Endothelial cell of umbilical vein (primary cell): ENCODE data around the gene PTPN2. TPM values are rescaled to one million over a fixed set of nuclear protein-coding genes. Genes with fewer than 3 reads are reported as not detected.
A peak's percentile ranks its signal among the peaks of the same experiment; 100 is the strongest.

ENCODE experiments used
- BruUV-seq: library from RNA; stranded (reverse); fragments of 400-500 nt; replicated peaks from 2 replicates; lab custom pipeline; 2021; lab: Mats Ljungman, UMichigan
- CTCF ChIA-PET: fragments of 300-600, 350-600 bp; sonication (Branson Sonifier 250); formaldehyde crosslinking; loops from one replicate; lab custom pipeline; 2021; ENCODE audit warnings: antibody characterized with exemption, inconsistent platforms; lab: Charles Lee
- POLR2A ChIA-PET: fragments of 300-600, 350-600 bp; sonication (Branson Sonifier 250); formaldehyde crosslinking; loops from one replicate; lab custom pipeline; 2021; ENCODE audit warnings: antibody characterized with exemption, inconsistent platforms; lab: Charles Lee
- DNase-seq: peaks from one replicate; pipeline ENCODE4 v3.0.0-alpha.2; 2011; ENCODE audit warnings: low read depth, low spot score
- FAIRE-seq: peaks from 2 replicates; lab custom pipeline; 2011; peaks lifted over from hg19 to GRCh38; lab: Jason Lieb, UNC
- H2AFZ ChIP-seq: 2 replicates; pipeline ENCODE4 v1.6.0; 2012; ENCODE audit warnings: low read depth, low read length, control low read depth, inconsistent platforms
- H3K27ac ChIP-seq: 2 replicates; pipeline ENCODE4 v1.5.1; 2011; ENCODE audit warnings: low read depth, mild to moderate bottlenecking, control low read depth, low read length, moderate library complexity; ENCODE audit not compliant: insufficient read depth
- H3K27me3 ChIP-seq, 2 experiments: 2 replicates each; pipeline versions ENCODE4 v1.6.0 to v1.6.1; 2011; ENCODE audit warnings: low read length in 2 of 2, mixed read lengths in 1 of 2; ENCODE audit not compliant: control insufficient read depth in 2 of 2, insufficient read depth in 2 of 2
- H3K36me3 ChIP-seq, 2 experiments: 2 replicates in 1 of 2; 3 replicates in 1 of 2; pipeline ENCODE4 v1.5.1; 2011; ENCODE audit warnings: low read length in 2 of 2, mild to moderate bottlenecking in 1 of 2, moderate library complexity in 1 of 2; ENCODE audit not compliant: control insufficient read depth in 2 of 2, insufficient read depth in 2 of 2; ENCODE audit errors: extremely low read depth in 1 of 2
- H3K4me1 ChIP-seq: 3 replicates; pipeline ENCODE4 v1.5.1; 2011; ENCODE audit warnings: mild to moderate bottlenecking, low read length; ENCODE audit not compliant: control insufficient read depth, insufficient read depth; ENCODE audit errors: extremely low read depth
- H3K4me2 ChIP-seq: 2 replicates; pipeline ENCODE4 v1.6.1; 2011; ENCODE audit warnings: low read length, control low read depth, mixed read lengths; ENCODE audit not compliant: insufficient read depth
- H3K4me3 ChIP-seq, 3 experiments: fragments of 200-600 bp in 1 of 3; sonication (generic), shearing (Covaris generic) in 1 of 3; replicated peaks in 1 of 3; 2 replicates each; pipeline ENCODE4 v1.5.1; 2011 to 2016; ENCODE audit warnings: control low read depth in 3 of 3, low read length in 3 of 3, mild to moderate bottlenecking in 2 of 3, inconsistent platforms in 1 of 3, low read depth in 1 of 3, moderate library complexity in 1 of 3; ENCODE audit not compliant: insufficient read depth in 1 of 3
- H3K79me2 ChIP-seq: 2 replicates; pipeline ENCODE4 v1.6.0; 2012; ENCODE audit warnings: low read length, inconsistent platforms; ENCODE audit not compliant: control insufficient read depth, insufficient read depth
- H3K9ac ChIP-seq: replicated peaks from 2 replicates; pipeline ENCODE3; 2011; ENCODE audit warnings: low read length, control low read depth; ENCODE audit not compliant: insufficient read depth; ENCODE audit errors: extremely low read depth
- H3K9me1 ChIP-seq: replicated peaks from 3 replicates; pipeline ENCODE4 v1.6.0; 2011; ENCODE audit warnings: mild to moderate bottlenecking, low read length; ENCODE audit not compliant: control insufficient read depth, insufficient read depth; ENCODE audit errors: extremely low read depth
- H3K9me3 ChIP-seq: replicated peaks from 2 replicates; pipeline ENCODE4 v1.5.1; 2012; ENCODE audit warnings: low read length, inconsistent platforms; ENCODE audit not compliant: control insufficient read depth, insufficient read depth
- H4K20me1 ChIP-seq: replicated peaks from 2 replicates; pipeline ENCODE3; 2011; ENCODE audit warnings: mild to moderate bottlenecking, low read length; ENCODE audit not compliant: control insufficient read depth, insufficient read depth; ENCODE audit errors: extremely low read depth
- CTCF ChIP-seq, 2 donors: IDR thresholded peaks; 1 replicate in 1 of 2; 2 replicates in 1 of 2; pipeline ENCODE4 v1.5.1; 2011; ENCODE audit warnings: low read length in 2 of 2, mild to moderate bottlenecking in 2 of 2, moderate library complexity in 2 of 2, control low read depth in 1 of 2, inconsistent platforms in 1 of 2, low read depth in 1 of 2; ENCODE audit not compliant: insufficient read depth in 1 of 2; ENCODE audit errors: extremely low read depth in 1 of 2
- EZH2 ChIP-seq: IDR thresholded peaks from 2 replicates; pipeline ENCODE4 v1.6.1; 2012; ENCODE audit warnings: borderline replicate concordance, low read depth, mild to moderate bottlenecking, moderate library complexity, low read length, inconsistent platforms; ENCODE audit not compliant: severe bottlenecking
- FOS ChIP-seq: IDR thresholded peaks from 2 replicates; pipeline ENCODE4 v1.6.1; 2011; ENCODE audit warnings: mild to moderate bottlenecking, low read length, moderate library complexity, borderline replicate concordance; ENCODE audit not compliant: insufficient read depth
- GATA2 ChIP-seq: IDR thresholded peaks from 2 replicates; pipeline ENCODE4 v1.7.0; 2011; ENCODE audit warnings: low read depth, mild to moderate bottlenecking, moderate library complexity, mixed read lengths, low read length; ENCODE audit not compliant: insufficient read length, insufficient read depth
- JUN ChIP-seq: IDR thresholded peaks from 2 replicates; pipeline ENCODE4 v1.6.1; 2011; ENCODE audit warnings: borderline replicate concordance, low read depth; ENCODE audit not compliant: insufficient read length, insufficient read depth
- MAX ChIP-seq: IDR thresholded peaks from 2 replicates; pipeline ENCODE4 v1.6.1; 2011; ENCODE audit not compliant: insufficient read depth, insufficient read length
- MYC ChIP-seq: IDR thresholded peaks from one replicate; pipeline ENCODE4 v1.6.1; 2011; ENCODE audit warnings: mild to moderate bottlenecking, low read depth, low read length
- POLR2A ChIP-seq: IDR thresholded peaks from 2 replicates; pipeline ENCODE4 v1.6.1; 2012; ENCODE audit warnings: low read depth, mild to moderate bottlenecking, control low read depth, low read length
- POLR2AphosphoS5 ChIP-seq: IDR thresholded peaks from 2 replicates; pipeline ENCODE4 v1.6.1; 2012; ENCODE audit warnings: low read depth, mild to moderate bottlenecking, control low read depth, low read length, moderate library complexity; ENCODE audit not compliant: insufficient read depth
- dilution Hi-C: fragments of 300-500 bp; cut with MboI; formaldehyde crosslinking; loops from one replicate; pipeline ENCODE4 v1.15.0; 2019; ENCODE audit warnings: low sequenced_read_pairs; ENCODE audit not compliant: extremely low pct_ligation_motif_present
- intact Hi-C: fragments of 100-400 bp; cut with micrococcal nuclease; formaldehyde crosslinking; loops from one replicate; pipeline ENCODE4 v1.10.0; 2022
- polyA plus RNA-seq, 4 experiments: library from polyadenylated mRNA; depleted of rRNA in 3 of 4; stranded (reverse) in 3 of 4; unstranded in 1 of 4; fragments of >200 nt; gene quantifications; 2 replicates each; pipeline versions ENCODE4 v1.2.1 to v1.2.3, GENCODE V29; 2011 to 2012; ENCODE audit warnings: missing spikeins in 1 of 4
- total RNA-seq: library from RNA; stranded (reverse); gene quantifications from 2 replicates; pipeline ENCODE4 v1.2.3, GENCODE V29; 2021

Gene PTPN2
- total and polyA plus RNA-seq, 2 donors (not counting 3 experiments of a cell fraction or from before 2014, with no cell fraction given) = 8.2 to 20.9 TPM

GRCh38 chr18:12884406-12885323 lies 628 bp upstream of the PTPN2 start:
- Histone ChIP-seq H3K4me2 (peak overlapping the region; percentile 99), H4K20me1 (no peaks in the 10 kb centered on the region), H3K9ac (peak overlapping the region; percentile 71), H3K9me3 (no peaks in the 10 kb centered on the region), H3K4me1 (peaks cover 6% of the 10 kb centered on the region), H2AFZ (peak overlapping the region; percentile 84), H3K36me3 (no peaks in the 10 kb centered on the region), H3K27me3 (no peaks in the 10 kb centered on the region), H3K4me3 (peak overlapping the region; percentile 72 to 92 (median 74)), H3K79me2 (peaks cover 34% of the 10 kb centered on the region), H3K27ac (peak overlapping the region; percentile 29), H3K9me1 (no peaks in the 10 kb centered on the region)
- FAIRE-seq (no peak), DNase-seq (peak; percentile 45)
- intact Hi-C loops (loop anchor here (5.0 kb wide), 2 partner anchors 63 to 492 kb away; partner anchors contain the start of gene SEH1L), dilution Hi-C loops (no loop called here)
- POLR2A ChIA-PET = interaction anchor here (0.9 to 1.3 kb wide), 2 partner anchors 22 to 507 kb away, joined by 3 to 6 read pairs; partner anchors contain the start of gene AFG3L2
- CTCF ChIA-PET = interaction anchor here (1.0 to 4.1 kb wide), 7 partner anchors 11 to 275 kb away, joined by 3 to 21 read pairs (median 5); no protein-coding TSS in a partner anchor
- TF ChIP-seq FOS (no peak), GATA2 (no peak), MYC (no peak), JUN (no peak), MAX (no peak), CTCF (IDR thresholded peaks at IDR 0.05; ENCODE audit: extremely low read depth in 1 of 2, insufficient read depth in 1 of 2, low read depth in 1 of 2, low read length in 2 of 2) (no peak), EZH2 (no peak), POLR2AphosphoS5 (no peak), POLR2A (no peak)
- TSS peak; percentile 48 for BruUV-seq
